GM23338 (cell line): ENCODE results near the gene BRPF3. TPM values are rescaled to one million over a fixed set of nuclear protein-coding genes. Genes with fewer than 3 reads are reported as not detected.

ENCODE experiments used
- ATAC-seq: fragments of 200-7000 bp; cut with Tn5 transposase; 3 replicates; pipeline ENCODE4 v1.9.1; 2020
- DNase-seq: peaks from one replicate; pipeline ENCODE4 v3.0.0-alpha.2; 2015; ENCODE audit warnings: low spot score
- H2AFZ ChIP-seq: fragments of 200-600 bp; sonication (generic); 2 replicates; pipeline ENCODE4 v1.8.0; 2016; ENCODE audit warnings: antibody characterized with exemption, mild to moderate bottlenecking, moderate library complexity
- H3F3A ChIP-seq: fragments of 200-600 bp; sonication (generic); replicated peaks from 2 replicates; pipeline ENCODE4 v1.8.0; 2017; ENCODE audit warnings: antibody characterized with exemption, mixed run types, low read depth
- H3K27ac ChIP-seq: fragments of 200-600 bp; sonication (generic); 2 replicates; pipeline ENCODE4 v1.6.1; 2016; ENCODE audit warnings: low read depth
- H3K27me3 ChIP-seq: fragments of 200-600 bp; sonication (generic); 2 replicates; pipeline ENCODE4 v1.8.0; 2016; ENCODE audit warnings: mild to moderate bottlenecking, mixed run types, moderate library complexity; ENCODE audit not compliant: insufficient read depth
- H3K36me3 ChIP-seq: fragments of 200-600 bp; sonication (generic); 2 replicates; pipeline ENCODE4 v1.8.0; 2016; ENCODE audit warnings: mild to moderate bottlenecking; ENCODE audit not compliant: insufficient read depth
- H3K4me1 ChIP-seq: fragments of 200-600 bp; sonication (generic); 2 replicates; pipeline ENCODE4 v1.8.0; 2016; ENCODE audit warnings: mild to moderate bottlenecking, moderate library complexity; ENCODE audit not compliant: insufficient read depth
- H3K4me2 ChIP-seq: fragments of 200-600 bp; sonication (generic); 2 replicates; pipeline ENCODE4 v1.7.1; 2017; ENCODE audit warnings: mixed run types
- H3K4me3 ChIP-seq: fragments of 200-600 bp; sonication (generic); 2 replicates; pipeline ENCODE4 v1.6.1; 2016; ENCODE audit warnings: mixed run types
- H3K79me2 ChIP-seq: fragments of 200-600 bp; sonication (generic); replicated peaks from 2 replicates; pipeline ENCODE4 v1.8.0; 2017; ENCODE audit warnings: mild to moderate bottlenecking; ENCODE audit not compliant: insufficient read depth
- H3K9me2 ChIP-seq: fragments of 200-600 bp; sonication (generic); 2 replicates; pipeline ENCODE4 v1.8.0; 2017; ENCODE audit not compliant: insufficient read depth
- H4K20me1 ChIP-seq: fragments of 200-600 bp; sonication (generic); replicated peaks from 2 replicates; pipeline ENCODE4 v1.8.0; 2017; ENCODE audit warnings: mild to moderate bottlenecking; ENCODE audit not compliant: insufficient read depth
- H3K27ac Mint-ChIP-seq: 2 replicates; pipeline ENCODE4 v1.8.0; 2020; ENCODE audit warnings: inconsistent platforms, mild to moderate bottlenecking, moderate library complexity, mixed read lengths
- H3K27me3 Mint-ChIP-seq: 3 replicates; pipeline ENCODE4 v1.8.0; 2022; ENCODE audit warnings: low read depth, mild to moderate bottlenecking, moderate library complexity, mixed read lengths, inconsistent platforms; ENCODE audit not compliant: insufficient read depth, poor library complexity
- H3K36me3 Mint-ChIP-seq: 3 replicates; pipeline ENCODE4 v1.8.0; 2021; ENCODE audit warnings: low read depth, mild to moderate bottlenecking, inconsistent platforms, moderate library complexity, mixed read lengths
- H3K4me1 Mint-ChIP-seq: 3 replicates; pipeline ENCODE4 v1.8.0; 2020; ENCODE audit warnings: mild to moderate bottlenecking, inconsistent platforms, mixed read lengths
- H3K4me3 Mint-ChIP-seq: 3 replicates; pipeline ENCODE4 v1.8.0; 2021; ENCODE audit warnings: moderate library complexity, mild to moderate bottlenecking, inconsistent platforms, mixed read lengths
- H3K9me3 Mint-ChIP-seq: 3 replicates; pipeline ENCODE4 v1.8.0; 2020; ENCODE audit warnings: moderate library complexity, mild to moderate bottlenecking, inconsistent platforms, mixed read lengths
- CREB1 ChIP-seq: fragments of 250-450 bp; sonication (Bioruptor Pico); IDR thresholded peaks from 2 replicates; pipeline ENCODE4 v1.5.0; 2020; ENCODE audit warnings: low read depth, mild to moderate bottlenecking, moderate library complexity
- ETS1 ChIP-seq: IDR thresholded peaks from 2 replicates; pipeline ENCODE4 v1.6.1; 2016; ENCODE audit warnings: antibody characterized with exemption
- EZH2 ChIP-seq: fragments of 200-600 bp; sonication (generic); IDR thresholded peaks from one replicate; pipeline ENCODE4 v1.8.0; 2017; ENCODE audit warnings: antibody characterized with exemption, mild to moderate bottlenecking, low read depth; ENCODE audit not compliant: unreplicated experiment
- EZH2phosphoT487 ChIP-seq: fragments of 200-600 bp; sonication (generic); IDR thresholded peaks from one replicate; pipeline ENCODE4 v1.8.1; 2018; ENCODE audit warnings: antibody characterized with exemption; ENCODE audit not compliant: unreplicated experiment
- JUNB ChIP-seq: IDR thresholded peaks from one replicate; pipeline ENCODE4 v1.6.1; 2016; ENCODE audit warnings: antibody characterized with exemption; ENCODE audit not compliant: unreplicated experiment
- NANOG ChIP-seq: IDR thresholded peaks from 2 replicates; pipeline ENCODE4 v1.6.1; 2016; ENCODE audit warnings: antibody characterized with exemption, borderline replicate concordance
- POLR2AphosphoS5 ChIP-seq: IDR thresholded peaks from 2 replicates; pipeline ENCODE4 v1.6.1; 2016; ENCODE audit warnings: antibody characterized with exemption, low read depth
- REST ChIP-seq: IDR thresholded peaks from one replicate; pipeline ENCODE4 v1.6.1; 2018; ENCODE audit warnings: antibody characterized with exemption; ENCODE audit not compliant: unreplicated experiment
- STAT1 ChIP-seq: IDR thresholded peaks from one replicate; pipeline ENCODE4 v1.6.1; 2016; ENCODE audit warnings: antibody characterized with exemption; ENCODE audit not compliant: unreplicated experiment
- ZNF114 ChIP-seq: fragments of 250-450 bp; sonication (Bioruptor Pico); IDR thresholded peaks from 2 replicates; pipeline ENCODE4 v1.5.0; 2020; ENCODE audit warnings: mild to moderate bottlenecking, moderate library complexity
- ZNF331 ChIP-seq: fragments of 250-450 bp; sonication (Bioruptor Pico); IDR thresholded peaks from 2 replicates; pipeline ENCODE4 v1.5.0; 2020; ENCODE audit warnings: low read depth, mild to moderate bottlenecking, moderate library complexity
- polyA plus RNA-seq: library from polyadenylated mRNA; unstranded; fragments of >200 nt; fragmentation: Nextera tagmentation; extraction: Ambion mirVana; gene quantifications from 2 replicates; pipeline ENCODE4 v1.2.1, GENCODE V29; 2016
- total RNA-seq: library from RNA; depleted of rRNA; stranded (reverse); fragments of >200 nt; shearing (Covaris generic); gene quantifications from 2 replicates; pipeline ENCODE4 v1.2.3, GENCODE V29; 2014
- TF ChIP-seq, protein P1 (sequence below): fragments of 250-450 bp; sonication (Bioruptor Pico); IDR thresholded peaks from 2 replicates; pipeline ENCODE4 v1.5.0; 2020; ENCODE audit warnings: mild to moderate bottlenecking, moderate library complexity
- TF ChIP-seq, protein P2 (sequence below), 2 experiments: fragments of 200-600 bp in 1 of 2; sonication (generic) in 1 of 2; conservative IDR thresholded peaks; 2 replicates each; pipeline versions ENCODE4 v1.5.1 to v1.6.1; 2016 to 2017; ENCODE audit warnings: antibody characterized with exemption in 2 of 2, low read depth in 2 of 2, mild to moderate bottlenecking in 2 of 2, moderate library complexity in 1 of 2

BRPF3 gene
- total and polyA plus RNA-seq, 2 experiments from 2014 or later: 11.8 to 33.2 TPM

DNA sequence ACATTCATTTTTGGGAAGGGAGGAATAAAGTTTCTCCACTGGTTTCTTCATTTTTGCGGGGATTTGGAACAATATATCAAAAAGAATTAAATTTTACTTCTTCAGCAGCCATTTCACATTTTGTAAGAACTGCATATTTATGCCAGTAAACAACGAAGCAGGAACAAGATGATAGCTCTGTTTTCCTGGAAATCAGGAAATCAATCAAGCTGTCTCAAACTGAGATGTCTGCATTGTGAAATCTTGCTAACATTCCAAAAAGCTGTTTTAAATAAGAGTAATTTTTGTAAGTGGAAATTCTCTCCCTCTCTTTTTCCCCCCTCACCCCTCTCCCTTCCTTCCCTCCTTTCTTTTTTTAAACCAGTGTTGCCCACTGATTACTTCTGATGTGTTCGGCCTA is 46.3 kb upstream of the BRPF3 start (continued):
- TF ChIP-seq EZH2phosphoT487 (no peak), CREB1 (CRISPR knock-in tag) (no peak), STAT1 (no peak), ZNF331 (CRISPR knock-in tag) (no peak), ZNF114 (CRISPR knock-in tag) (no peak)

GRCh38 chr6:36154286-36154685 is 42.3 kb upstream of the BRPF3 start:
- TF ChIP-seq ZNF114 (CRISPR knock-in tag) (no peak), ETS1 (no peak), JUNB (no peak), ZNF331 (CRISPR knock-in tag) (no peak), CREB1 (CRISPR knock-in tag) (no peak), EZH2 (no peak), REST (no peak), NANOG (no peak), STAT1 (no peak), EZH2phosphoT487 (no peak), POLR2AphosphoS5 (no peak)
- TF ChIP-seq, protein P1, sequence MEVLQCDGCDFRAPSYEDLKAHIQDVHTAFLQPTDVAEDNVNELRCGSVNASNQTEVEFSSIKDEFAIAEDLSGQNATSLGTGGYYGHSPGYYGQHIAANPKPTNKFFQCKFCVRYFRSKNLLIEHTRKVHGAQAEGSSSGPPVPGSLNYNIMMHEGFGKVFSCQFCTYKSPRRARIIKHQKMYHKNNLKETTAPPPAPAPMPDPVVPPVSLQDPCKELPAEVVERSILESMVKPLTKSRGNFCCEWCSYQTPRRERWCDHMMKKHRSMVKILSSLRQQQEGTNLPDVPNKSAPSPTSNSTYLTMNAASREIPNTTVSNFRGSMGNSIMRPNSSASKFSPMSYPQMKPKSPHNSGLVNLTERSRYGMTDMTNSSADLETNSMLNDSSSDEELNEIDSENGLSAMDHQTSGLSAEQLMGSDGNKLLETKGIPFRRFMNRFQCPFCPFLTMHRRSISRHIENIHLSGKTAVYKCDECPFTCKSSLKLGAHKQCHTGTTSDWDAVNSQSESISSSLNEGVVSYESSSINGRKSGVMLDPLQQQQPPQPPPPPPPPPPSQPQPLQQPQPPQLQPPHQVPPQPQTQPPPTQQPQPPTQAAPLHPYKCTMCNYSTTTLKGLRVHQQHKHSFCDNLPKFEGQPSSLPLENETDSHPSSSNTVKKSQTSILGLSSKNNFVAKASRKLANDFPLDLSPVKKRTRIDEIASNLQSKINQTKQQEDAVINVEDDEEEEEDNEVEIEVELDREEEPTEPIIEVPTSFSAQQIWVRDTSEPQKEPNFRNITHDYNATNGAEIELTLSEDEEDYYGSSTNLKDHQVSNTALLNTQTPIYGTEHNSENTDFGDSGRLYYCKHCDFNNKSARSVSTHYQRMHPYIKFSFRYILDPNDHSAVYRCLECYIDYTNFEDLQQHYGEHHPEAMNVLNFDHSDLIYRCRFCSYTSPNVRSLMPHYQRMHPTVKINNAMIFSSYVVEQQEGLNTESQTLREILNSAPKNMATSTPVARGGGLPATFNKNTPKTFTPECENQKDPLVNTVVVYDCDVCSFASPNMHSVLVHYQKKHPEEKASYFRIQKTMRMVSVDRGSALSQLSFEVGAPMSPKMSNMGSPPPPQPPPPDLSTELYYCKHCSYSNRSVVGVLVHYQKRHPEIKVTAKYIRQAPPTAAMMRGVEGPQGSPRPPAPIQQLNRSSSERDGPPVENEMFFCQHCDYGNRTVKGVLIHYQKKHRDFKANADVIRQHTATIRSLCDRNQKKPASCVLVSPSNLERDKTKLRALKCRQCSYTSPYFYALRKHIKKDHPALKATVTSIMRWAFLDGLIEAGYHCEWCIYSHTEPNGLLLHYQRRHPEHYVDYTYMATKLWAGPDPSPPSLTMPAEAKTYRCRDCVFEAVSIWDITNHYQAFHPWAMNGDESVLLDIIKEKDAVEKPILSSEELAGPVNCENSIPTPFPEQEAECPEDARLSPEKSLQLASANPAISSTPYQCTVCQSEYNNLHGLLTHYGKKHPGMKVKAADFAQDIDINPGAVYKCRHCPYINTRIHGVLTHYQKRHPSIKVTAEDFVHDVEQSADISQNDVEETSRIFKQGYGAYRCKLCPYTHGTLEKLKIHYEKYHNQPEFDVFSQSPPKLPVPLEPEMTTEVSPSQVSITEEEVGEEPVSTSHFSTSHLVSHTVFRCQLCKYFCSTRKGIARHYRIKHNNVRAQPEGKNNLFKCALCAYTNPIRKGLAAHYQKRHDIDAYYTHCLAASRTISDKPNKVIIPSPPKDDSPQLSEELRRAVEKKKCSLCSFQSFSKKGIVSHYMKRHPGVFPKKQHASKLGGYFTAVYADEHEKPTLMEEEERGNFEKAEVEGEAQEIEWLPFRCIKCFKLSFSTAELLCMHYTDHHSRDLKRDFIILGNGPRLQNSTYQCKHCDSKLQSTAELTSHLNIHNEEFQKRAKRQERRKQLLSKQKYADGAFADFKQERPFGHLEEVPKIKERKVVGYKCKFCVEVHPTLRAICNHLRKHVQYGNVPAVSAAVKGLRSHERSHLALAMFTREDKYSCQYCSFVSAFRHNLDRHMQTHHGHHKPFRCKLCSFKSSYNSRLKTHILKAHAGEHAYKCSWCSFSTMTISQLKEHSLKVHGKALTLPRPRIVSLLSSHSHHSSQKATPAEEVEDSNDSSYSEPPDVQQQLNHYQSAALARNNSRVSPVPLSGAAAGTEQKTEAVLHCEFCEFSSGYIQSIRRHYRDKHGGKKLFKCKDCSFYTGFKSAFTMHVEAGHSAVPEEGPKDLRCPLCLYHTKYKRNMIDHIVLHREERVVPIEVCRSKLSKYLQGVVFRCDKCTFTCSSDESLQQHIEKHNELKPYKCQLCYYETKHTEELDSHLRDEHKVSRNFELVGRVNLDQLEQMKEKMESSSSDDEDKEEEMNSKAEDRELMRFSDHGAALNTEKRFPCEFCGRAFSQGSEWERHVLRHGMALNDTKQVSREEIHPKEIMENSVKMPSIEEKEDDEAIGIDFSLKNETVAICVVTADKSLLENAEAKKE (CRISPR knock-in tag): no peak
- TF ChIP-seq, protein P2, sequence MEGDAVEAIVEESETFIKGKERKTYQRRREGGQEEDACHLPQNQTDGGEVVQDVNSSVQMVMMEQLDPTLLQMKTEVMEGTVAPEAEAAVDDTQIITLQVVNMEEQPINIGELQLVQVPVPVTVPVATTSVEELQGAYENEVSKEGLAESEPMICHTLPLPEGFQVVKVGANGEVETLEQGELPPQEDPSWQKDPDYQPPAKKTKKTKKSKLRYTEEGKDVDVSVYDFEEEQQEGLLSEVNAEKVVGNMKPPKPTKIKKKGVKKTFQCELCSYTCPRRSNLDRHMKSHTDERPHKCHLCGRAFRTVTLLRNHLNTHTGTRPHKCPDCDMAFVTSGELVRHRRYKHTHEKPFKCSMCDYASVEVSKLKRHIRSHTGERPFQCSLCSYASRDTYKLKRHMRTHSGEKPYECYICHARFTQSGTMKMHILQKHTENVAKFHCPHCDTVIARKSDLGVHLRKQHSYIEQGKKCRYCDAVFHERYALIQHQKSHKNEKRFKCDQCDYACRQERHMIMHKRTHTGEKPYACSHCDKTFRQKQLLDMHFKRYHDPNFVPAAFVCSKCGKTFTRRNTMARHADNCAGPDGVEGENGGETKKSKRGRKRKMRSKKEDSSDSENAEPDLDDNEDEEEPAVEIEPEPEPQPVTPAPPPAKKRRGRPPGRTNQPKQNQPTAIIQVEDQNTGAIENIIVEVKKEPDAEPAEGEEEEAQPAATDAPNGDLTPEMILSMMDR (conservative IDR thresholded peaks at IDR 0.05; ENCODE audit: low read depth in 2 of 2): no peak
- H3F3A ChIP-seq: no peaks in the 10 kb centered on the region
- Mint-ChIP-seq H3K9me3 (peaks cover 14% of the 10 kb centered on the region; the same call in 2 of the 3 replicates), H3K36me3 (peaks cover 2% of the 10 kb centered on the region; the same call in 1 of the 3 replicates), H3K4me1 (no peaks in the 10 kb centered on the region), H3K27ac (no peak overlapping the region), H3K27me3 (no peaks in the 10 kb centered on the region), H3K4me3 (no peak overlapping the region)
- ATAC-seq (no peak), DNase-seq (no peak)
- H3K9me2 ChIP-seq: no peaks in the 10 kb centered on the region
- H3K4me1 ChIP-seq: no peaks in the 10 kb centered on the region
- no peaks in the 10 kb centered on the region for H3K27me3 ChIP-seq
- no peak overlapping the region for H3K4me3 ChIP-seq
- no peaks in the 10 kb centered on the region for H4K20me1 ChIP-seq
- no peak overlapping the region for H2AFZ ChIP-seq
- no peak overlapping the region for H3K4me2 ChIP-seq
- H3K27ac ChIP-seq: no peak overlapping the region
- H3K79me2 ChIP-seq: no peaks in the 10 kb centered on the region
- no peaks in the 10 kb centered on the region for H3K36me3 ChIP-seq
